Neural cell (in vitro differentiated cells): ENCODE results near the gene PROSER2. TPM values are rescaled to one million over a fixed set of nuclear protein-coding genes. Genes with fewer than 3 reads are reported as not detected.

Experiments used
- H2AFZ ChIP-seq: fragments of 200-600, 300-800 bp; sonication (generic), shearing (Covaris generic); 2 replicates; pipeline ENCODE4 v1.6.0; 2014; ENCODE audit warnings: low read depth, mild to moderate bottlenecking, antibody characterized with exemption, low read length, moderate library complexity
- H3F3A ChIP-seq: fragments of 200-600 bp; shearing (Covaris generic); 2 replicates; pipeline ENCODE4 v1.6.1; 2016; ENCODE audit warnings: mild to moderate bottlenecking, moderate library complexity, mixed read lengths, antibody characterized with exemption, low read length; ENCODE audit not compliant: insufficient read depth, poor library complexity, severe bottlenecking
- H3K27ac ChIP-seq: fragments of 200-600, 300-800 bp; sonication (generic), shearing (Covaris generic); 2 replicates; pipeline ENCODE4 v1.5.1; 2014; ENCODE audit warnings: mild to moderate bottlenecking, low read length, moderate library complexity
- H3K27me3 ChIP-seq: fragments of 300-800, 200-600 bp; sonication (generic), shearing (Covaris generic); 2 replicates; pipeline ENCODE4 v1.6.0; 2014; ENCODE audit warnings: mild to moderate bottlenecking, low read depth, low read length, moderate library complexity; ENCODE audit not compliant: insufficient read depth
- H3K36me3 ChIP-seq: fragments of 300-800, 200-600 bp; sonication (generic), shearing (Covaris generic); 2 replicates; pipeline ENCODE4 v1.5.1; 2014; ENCODE audit warnings: mild to moderate bottlenecking, antibody characterized with exemption, low read length, moderate library complexity; ENCODE audit not compliant: insufficient read depth
- H3K4me2 ChIP-seq: fragments of 300-800, 200-600 bp; sonication (generic), shearing (Covaris generic); 2 replicates; pipeline ENCODE4 v1.6.0; 2014; ENCODE audit warnings: mild to moderate bottlenecking, low read length
- H3K4me3 ChIP-seq: fragments of 300-800, 200-600 bp; sonication (generic), shearing (Covaris generic); 2 replicates; pipeline ENCODE4 v1.5.1; 2014; ENCODE audit warnings: mild to moderate bottlenecking, low read length, moderate library complexity
- H3K79me2 ChIP-seq: fragments of 200-600 bp; shearing (Covaris generic); replicated peaks from 2 replicates; pipeline ENCODE4 v1.6.0; 2014; ENCODE audit warnings: mild to moderate bottlenecking, low read length, moderate library complexity; ENCODE audit not compliant: insufficient read depth
- H3K9ac ChIP-seq: fragments of 300-800, 200-600 bp; sonication (generic), shearing (Covaris generic); 2 replicates; pipeline ENCODE4 v1.6.1; 2016; ENCODE audit warnings: mild to moderate bottlenecking, low read length, mixed read lengths
- H3K9me2 ChIP-seq: fragments of 200-600 bp; shearing (Covaris generic); 2 replicates; pipeline ENCODE4 v1.6.1; 2016; ENCODE audit warnings: mild to moderate bottlenecking, low read length, mixed read lengths; ENCODE audit not compliant: insufficient read depth
- H3K9me3 ChIP-seq: fragments of 200-600, 300-800 bp; sonication (generic), shearing (Covaris generic); 2 replicates; pipeline ENCODE4 v1.6.1; 2016; ENCODE audit warnings: mild to moderate bottlenecking, mixed run types, low read length, moderate library complexity, mixed read lengths
- H4K20me1 ChIP-seq: fragments of 200-600 bp; shearing (Covaris generic); 2 replicates; pipeline ENCODE4 v1.6.1; 2016; ENCODE audit warnings: mild to moderate bottlenecking, mixed run types; ENCODE audit not compliant: insufficient read depth
- CTCF ChIP-seq: fragments of 450-650 bp; IDR thresholded peaks from 2 replicates; pipeline ENCODE4 v1.5.1; 2014; ENCODE audit warnings: antibody characterized with exemption, mild to moderate bottlenecking, moderate library complexity; ENCODE audit not compliant: poor library complexity, severe bottlenecking
- EP300 ChIP-seq: fragments of 450-650 bp; conservative IDR thresholded peaks from 2 replicates; pipeline ENCODE4 v1.6.1; 2014; ENCODE audit warnings: antibody characterized with exemption, mild to moderate bottlenecking, moderate library complexity; ENCODE audit not compliant: poor library complexity, severe bottlenecking
- EZH2 ChIP-seq: fragments of 200-600, 300-800 bp; shearing (Covaris generic), sonication (generic); IDR thresholded peaks from 2 replicates; pipeline ENCODE4 v1.6.1; 2014; ENCODE audit warnings: antibody characterized with exemption, low read length, borderline replicate concordance, mild to moderate bottlenecking; ENCODE audit not compliant: insufficient read depth, poor library complexity, severe bottlenecking
- MXI1 ChIP-seq: fragments of 450-650 bp; conservative IDR thresholded peaks from 2 replicates; pipeline ENCODE4 v1.6.1; 2014; ENCODE audit warnings: antibody characterized with exemption, mild to moderate bottlenecking; ENCODE audit not compliant: poor library complexity, severe bottlenecking
- POLR2AphosphoS5 ChIP-seq: IDR thresholded peaks from 2 replicates; pipeline ENCODE4 v1.6.1; 2012
- RAD21 ChIP-seq: fragments of 450-650 bp; conservative IDR thresholded peaks from 2 replicates; pipeline ENCODE4 v1.6.1; 2014; ENCODE audit warnings: antibody characterized with exemption, mild to moderate bottlenecking, moderate library complexity
- SMC3 ChIP-seq: fragments of 450-650 bp; conservative IDR thresholded peaks from 2 replicates; pipeline ENCODE4 v1.6.1; 2014; ENCODE audit warnings: antibody characterized with exemption, mild to moderate bottlenecking, moderate library complexity; ENCODE audit not compliant: poor library complexity
- TAF1 ChIP-seq: IDR thresholded peaks from 2 replicates; pipeline ENCODE4 v1.6.1; 2012; ENCODE audit warnings: low read depth
- polyA plus RNA-seq: library from polyadenylated mRNA; depleted of rRNA; stranded (reverse); fragments of >200 nt; gene quantifications from 2 replicates; pipeline ENCODE4 v1.2.3, GENCODE V29; 2014
- TF ChIP-seq, protein P1 (sequence below): IDR thresholded peaks from 2 replicates; pipeline ENCODE4 v1.6.1; 2012; ENCODE audit warnings: borderline replicate concordance

The PROSER2 gene
- polyA plus RNA-seq, 1 donor from 2014 or later = 1.1 TPM

DNA sequence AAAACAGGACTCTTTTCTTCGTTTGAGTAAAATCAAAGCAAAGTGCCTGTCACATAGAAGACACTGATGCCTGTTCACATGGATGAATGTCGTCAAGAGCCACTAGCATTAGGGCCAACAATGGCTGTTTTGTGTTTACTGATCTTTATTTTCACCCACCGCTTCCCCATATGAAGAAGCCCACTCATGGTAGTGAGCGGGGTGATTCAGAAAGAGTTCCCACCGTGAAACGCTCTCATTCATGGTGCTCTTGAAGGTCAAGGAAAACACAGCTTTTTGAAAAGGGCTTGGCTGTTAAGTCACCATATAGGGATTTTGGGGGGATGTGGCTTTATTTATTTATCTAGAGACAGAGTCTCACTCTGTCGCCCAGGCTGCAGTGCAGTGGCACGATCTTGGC is 12.5 kb downstream of the PROSER2 start:
- Histone ChIP-seq H3F3A (no peaks in the 10 kb centered on the region), H3K4me2 (no peak overlapping the region), H2AFZ (no peak overlapping the region), H3K79me2 (no peaks in the 10 kb centered on the region), H3K36me3 (no peaks in the 10 kb centered on the region), H3K9me2 (no peaks in the 10 kb centered on the region), H3K9me3 (no peaks in the 10 kb centered on the region), H3K4me3 (no peak overlapping the region), H4K20me1 (no peaks in the 10 kb centered on the region), H3K9ac (no peak overlapping the region), H3K27ac (no peak overlapping the region), H3K27me3 (no peaks in the 10 kb centered on the region)
- TF ChIP-seq RAD21 = no peak
- no peak for TF ChIP-seq EP300
- TF ChIP-seq TAF1 = no peak
- TF ChIP-seq CTCF = no peak
- TF ChIP-seq SMC3 = no peak
- no peak for TF ChIP-seq MXI1
- TF ChIP-seq, protein P1, sequence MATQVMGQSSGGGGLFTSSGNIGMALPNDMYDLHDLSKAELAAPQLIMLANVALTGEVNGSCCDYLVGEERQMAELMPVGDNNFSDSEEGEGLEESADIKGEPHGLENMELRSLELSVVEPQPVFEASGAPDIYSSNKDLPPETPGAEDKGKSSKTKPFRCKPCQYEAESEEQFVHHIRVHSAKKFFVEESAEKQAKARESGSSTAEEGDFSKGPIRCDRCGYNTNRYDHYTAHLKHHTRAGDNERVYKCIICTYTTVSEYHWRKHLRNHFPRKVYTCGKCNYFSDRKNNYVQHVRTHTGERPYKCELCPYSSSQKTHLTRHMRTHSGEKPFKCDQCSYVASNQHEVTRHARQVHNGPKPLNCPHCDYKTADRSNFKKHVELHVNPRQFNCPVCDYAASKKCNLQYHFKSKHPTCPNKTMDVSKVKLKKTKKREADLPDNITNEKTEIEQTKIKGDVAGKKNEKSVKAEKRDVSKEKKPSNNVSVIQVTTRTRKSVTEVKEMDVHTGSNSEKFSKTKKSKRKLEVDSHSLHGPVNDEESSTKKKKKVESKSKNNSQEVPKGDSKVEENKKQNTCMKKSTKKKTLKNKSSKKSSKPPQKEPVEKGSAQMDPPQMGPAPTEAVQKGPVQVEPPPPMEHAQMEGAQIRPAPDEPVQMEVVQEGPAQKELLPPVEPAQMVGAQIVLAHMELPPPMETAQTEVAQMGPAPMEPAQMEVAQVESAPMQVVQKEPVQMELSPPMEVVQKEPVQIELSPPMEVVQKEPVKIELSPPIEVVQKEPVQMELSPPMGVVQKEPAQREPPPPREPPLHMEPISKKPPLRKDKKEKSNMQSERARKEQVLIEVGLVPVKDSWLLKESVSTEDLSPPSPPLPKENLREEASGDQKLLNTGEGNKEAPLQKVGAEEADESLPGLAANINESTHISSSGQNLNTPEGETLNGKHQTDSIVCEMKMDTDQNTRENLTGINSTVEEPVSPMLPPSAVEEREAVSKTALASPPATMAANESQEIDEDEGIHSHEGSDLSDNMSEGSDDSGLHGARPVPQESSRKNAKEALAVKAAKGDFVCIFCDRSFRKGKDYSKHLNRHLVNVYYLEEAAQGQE = no peak
- TF ChIP-seq EZH2 = no peak
- TF ChIP-seq POLR2AphosphoS5 = no peak

GRCh38 chr10:11837372-11838161 is 14.4 kb downstream of the PROSER2 start:
- Histone ChIP-seq H3K36me3 (no peaks in the 10 kb centered on the region), H3K79me2 (no peaks in the 10 kb centered on the region), H2AFZ (no peak overlapping the region), H3K4me2 (no peak overlapping the region), H3K4me3 (no peak overlapping the region), H3F3A (no peaks in the 10 kb centered on the region), H3K27me3 (no peaks in the 10 kb centered on the region), H3K9me2 (no peaks in the 10 kb centered on the region), H3K27ac (no peak overlapping the region), H3K9ac (no peak overlapping the region), H4K20me1 (no peaks in the 10 kb centered on the region), H3K9me3 (no peaks in the 10 kb centered on the region)
- TF ChIP-seq EZH2 (no peak), CTCF (no peak), MXI1 (no peak), SMC3 (no peak), POLR2AphosphoS5 (no peak), RAD21 (no peak), EP300 (no peak), TAF1 (no peak)
- TF ChIP-seq, protein P1 = no peak
